NK-92 (cell line): Measurements from ENCODE around the gene GRHPR.
"Not testable (repeated sequence)": the region's sequence is repeated elsewhere in the genome, so short reads cannot be mapped to it uniquely, and the experiment has no call there.

ENCODE experiments used
- DNase-seq: peaks from one replicate; lab custom pipeline; 2025; ENCODE audit not compliant: unreplicated experiment; lab: John Stamatoyannopoulos, UW

GRHPR gene

GRCh38 chr9:37422289-37423104, at the start of gene GRHPR:
TSS of gene GRHPR (plus strand) at chr9:37422696. CDS start at chr9:37422751, 55 bp downstream.
- DNase-seq = no peak

DNA sequence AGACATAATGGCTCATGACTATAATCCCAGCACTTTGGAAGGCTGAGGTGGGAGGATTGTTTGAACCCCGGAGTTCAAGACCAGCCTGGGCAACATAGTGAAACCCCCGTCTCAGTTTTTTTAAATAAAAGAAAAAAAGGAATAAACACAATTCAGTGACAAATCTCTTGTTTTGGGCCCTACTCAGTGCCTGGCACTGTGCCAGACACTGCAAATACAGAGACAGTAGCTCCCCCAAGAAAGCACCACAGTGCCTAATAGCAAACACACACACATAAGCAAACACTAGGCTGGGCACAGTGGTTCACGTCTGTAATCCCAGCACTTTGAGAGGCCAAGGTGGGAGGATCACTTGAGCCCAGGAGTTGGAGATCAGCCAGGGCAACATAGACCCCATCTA, 49.7 kb upstream of the GRHPR start:
- DNase-seq = no peak

DNA sequence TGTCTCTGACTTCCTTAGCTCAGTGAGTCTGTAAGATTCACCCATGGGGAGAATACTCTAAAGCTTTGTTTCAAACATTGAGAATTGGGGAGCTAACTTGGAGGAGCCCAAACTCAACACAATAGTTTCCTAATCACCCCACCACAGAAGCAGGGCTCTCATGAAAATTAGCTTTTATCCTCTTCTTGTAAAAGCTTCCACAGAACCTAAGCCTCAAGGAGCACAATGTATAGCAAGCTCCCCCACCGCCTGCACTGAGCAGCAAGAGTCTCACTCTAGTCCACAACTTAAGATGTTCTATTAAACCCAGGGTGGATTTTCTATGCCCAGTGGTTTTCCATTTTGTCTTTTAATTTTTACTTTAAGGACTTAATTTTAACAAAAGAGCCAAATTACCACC, 48.9 kb upstream of the GRHPR start:
- no peak for DNase-seq

- DNase-seq = no peak
Observed at GRCh38 chr9:37374892-37375291, 47.6 kb upstream of the GRHPR start.

- no peak for DNase-seq
Observed at GRCh38 chr9:37377688-37378612, 44.5 kb upstream of the GRHPR start.

- DNase-seq = no peak
Observed at GRCh38 chr9:37378613-37379004, 43.9 kb upstream of the GRHPR start.

- DNase-seq = no peak
Observed at GRCh38 chr9:37379835-37380234, 42.7 kb upstream of the GRHPR start.

DNA sequence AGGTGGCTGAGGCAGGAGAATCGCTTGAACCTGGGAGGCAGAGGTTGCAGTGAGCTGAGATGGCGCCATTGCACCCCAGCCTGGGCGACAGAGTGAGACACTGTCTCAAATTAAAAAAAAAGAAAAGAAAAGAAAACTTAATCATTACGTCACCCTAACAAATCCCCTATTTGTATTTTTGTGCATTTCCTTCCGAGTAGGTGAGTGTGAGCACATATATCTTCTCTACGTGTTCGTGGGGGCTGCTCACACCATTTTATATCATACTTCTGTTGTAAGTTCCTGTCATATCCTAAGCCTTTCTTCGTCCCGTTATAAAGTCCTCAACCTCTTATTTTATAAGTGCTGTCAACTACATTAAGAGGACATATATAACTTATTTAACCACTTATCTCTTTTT, 41.9 kb upstream of the GRHPR start:
- no peak for DNase-seq

GRCh38 chr9:37381094-37381741, 41.3 kb upstream of the GRHPR start:
- no peak for DNase-seq

- DNase-seq = no peak
Observed at GRCh38 chr9:37382161-37382981, 40.1 kb upstream of the GRHPR start.

DNA sequence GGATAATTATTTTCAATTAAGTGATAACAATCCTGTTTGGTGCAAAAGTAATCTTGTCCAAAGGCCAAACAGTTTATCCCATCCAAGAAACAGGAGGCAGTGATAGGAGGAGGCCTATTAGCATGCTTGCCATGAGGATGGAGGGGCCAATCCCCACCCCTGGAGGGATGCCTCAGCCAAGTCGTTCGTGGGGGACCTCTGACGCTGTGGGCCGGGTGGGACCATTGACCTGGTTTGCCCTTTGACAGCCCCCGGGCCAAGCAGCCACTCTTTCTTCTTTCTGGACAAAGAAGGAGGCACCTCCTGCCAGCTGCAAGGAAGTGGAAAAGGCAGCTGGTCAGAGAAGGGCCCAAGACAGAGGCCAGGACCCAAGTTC, 39.5 kb upstream of the GRHPR start:
- no peak for DNase-seq

DNA sequence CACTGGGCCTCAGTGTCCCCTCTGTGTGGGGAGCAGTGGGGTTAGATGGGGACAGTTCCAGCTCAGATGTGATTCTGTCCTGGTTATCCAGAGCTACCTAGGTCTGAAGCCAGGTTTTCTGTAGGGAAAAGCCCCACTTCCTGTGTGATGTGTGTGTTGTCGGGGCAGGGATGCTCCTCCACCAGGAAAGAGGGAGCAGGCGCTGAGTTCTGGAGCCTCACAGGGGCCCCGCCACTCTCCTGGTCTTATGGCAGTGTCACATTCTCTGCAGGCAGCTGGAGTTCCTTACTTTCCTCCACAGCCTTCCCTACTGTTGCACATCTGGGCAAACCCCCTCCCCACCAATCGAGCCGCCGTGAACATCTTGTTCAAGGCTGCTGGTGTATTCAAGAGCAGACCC, 39.1 kb upstream of the GRHPR start:
- DNase-seq = no peak

GRCh38 chr9:37383876-37384746, 38.4 kb upstream of the GRHPR start:
- no peak for DNase-seq

GRCh38 chr9:37385286-37385685, 37.2 kb upstream of the GRHPR start:
- no peak for DNase-seq

- DNase-seq = no peak
Observed at GRCh38 chr9:37386988-37387387, 35.5 kb upstream of the GRHPR start.

DNA sequence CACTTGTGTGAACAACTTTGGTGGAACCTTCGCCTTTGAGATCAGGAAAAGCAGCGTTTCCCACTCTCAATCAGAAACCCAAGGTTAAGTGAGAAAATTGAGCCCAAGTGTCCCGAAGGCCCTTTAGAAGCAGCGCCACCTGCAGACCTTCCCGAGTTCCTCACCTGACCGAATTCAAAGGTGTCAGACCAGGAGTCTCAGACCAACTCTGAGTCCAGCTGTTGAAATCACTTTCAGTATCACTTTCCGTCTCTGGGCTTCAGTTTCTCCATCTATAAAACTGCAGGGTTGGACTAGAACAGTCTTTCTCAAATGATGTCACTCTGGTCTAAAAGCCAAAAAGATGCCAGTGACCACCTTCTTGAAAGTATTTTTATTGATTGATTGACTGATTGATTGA, 31.7 kb upstream of the GRHPR start:
- DNase-seq = no peak

GRCh38 chr9:37392272-37392671, 30.2 kb upstream of the GRHPR start:
- no peak for DNase-seq

DNA sequence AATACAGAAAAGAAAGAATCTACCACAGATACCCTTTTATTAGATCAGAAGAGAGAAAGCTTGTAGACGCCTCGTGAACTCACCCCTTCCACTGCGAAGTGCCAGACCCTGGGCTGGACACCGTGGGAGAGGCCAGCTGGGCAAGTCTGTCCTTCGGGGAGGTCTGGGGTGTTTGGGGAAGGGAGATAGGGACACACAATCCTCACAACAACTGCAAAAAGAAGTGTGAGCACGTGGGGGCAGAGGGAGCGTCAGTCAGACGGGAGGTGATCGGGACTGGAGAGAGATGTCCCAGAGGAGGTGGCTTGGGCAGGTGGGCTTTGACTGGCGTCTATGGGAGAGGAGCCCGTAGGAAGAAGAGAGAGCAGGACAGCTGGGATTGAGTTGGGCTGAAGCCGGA, 27.3 kb upstream of the GRHPR start:
- no peak for DNase-seq

GRCh38 chr9:37395663-37396062, 26.8 kb upstream of the GRHPR start:
- no peak for DNase-seq

DNA sequence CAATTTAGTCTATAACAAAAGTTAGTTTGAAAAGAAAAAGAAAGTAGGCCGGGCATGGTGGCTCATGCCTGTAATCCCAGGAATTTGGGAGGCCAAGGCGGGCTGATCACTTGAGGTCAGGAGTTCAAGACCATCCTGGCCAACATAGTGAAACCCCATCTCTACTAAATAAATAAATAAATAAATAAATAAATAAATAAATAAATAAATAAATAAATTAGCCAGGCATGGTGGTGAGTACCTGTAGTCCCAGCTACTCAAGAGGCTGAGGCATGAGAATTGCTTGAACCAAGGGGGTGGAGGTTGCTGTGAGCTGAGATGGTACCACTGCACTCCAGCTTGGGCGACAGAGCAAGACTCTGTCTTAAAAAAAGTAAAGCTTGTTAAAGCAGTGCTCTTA, 24.5 kb upstream of the GRHPR start:
- not testable (repeated sequence) for DNase-seq
